Femur (tissue), 1 donor: ENCODE measurements around the gene KDM4F.

Source experiments
- DNase-seq: peaks from one replicate; pipeline ENCODE4 v3.0.0-alpha.2; 2017

KDM4F gene

DNA sequence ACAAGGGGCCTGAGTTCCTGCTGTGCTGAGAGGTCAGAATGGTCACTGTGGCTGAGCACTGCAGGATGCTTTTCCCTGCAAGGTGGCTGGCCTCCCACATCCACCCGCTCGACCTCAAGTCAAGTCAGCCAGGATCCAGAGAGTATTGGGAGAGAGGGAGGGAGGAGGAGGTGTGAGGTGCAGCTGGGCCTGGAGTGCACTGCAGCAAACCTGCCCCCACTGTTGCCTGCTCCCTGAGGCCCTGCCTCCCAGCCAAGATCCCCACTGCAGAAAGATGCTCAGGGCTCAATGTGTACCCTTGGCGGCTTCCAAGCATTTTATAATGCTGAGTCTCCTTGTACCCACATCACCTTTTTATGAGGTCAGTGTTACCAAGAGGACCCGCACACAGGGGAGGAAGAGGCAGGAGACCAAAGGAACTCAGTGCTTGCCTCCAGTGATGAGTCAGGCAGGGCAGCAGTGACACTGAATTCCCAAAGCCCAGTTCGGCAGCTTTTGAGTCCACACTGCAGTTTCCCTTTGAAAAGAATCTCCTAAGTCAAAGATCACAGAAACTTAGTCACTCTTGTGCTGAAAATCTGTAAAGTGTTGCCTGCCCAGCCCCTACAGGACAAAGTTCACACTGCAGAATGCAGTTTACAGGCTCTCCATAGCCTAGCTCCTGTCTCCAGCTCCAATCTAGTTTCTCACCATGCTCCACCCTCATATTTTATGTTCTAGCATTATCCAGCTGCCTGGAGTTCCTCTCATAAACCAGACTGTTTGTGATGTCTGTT lies 43.5 kb downstream of the KDM4F start:
- DNase-seq, result no peak

DNA sequence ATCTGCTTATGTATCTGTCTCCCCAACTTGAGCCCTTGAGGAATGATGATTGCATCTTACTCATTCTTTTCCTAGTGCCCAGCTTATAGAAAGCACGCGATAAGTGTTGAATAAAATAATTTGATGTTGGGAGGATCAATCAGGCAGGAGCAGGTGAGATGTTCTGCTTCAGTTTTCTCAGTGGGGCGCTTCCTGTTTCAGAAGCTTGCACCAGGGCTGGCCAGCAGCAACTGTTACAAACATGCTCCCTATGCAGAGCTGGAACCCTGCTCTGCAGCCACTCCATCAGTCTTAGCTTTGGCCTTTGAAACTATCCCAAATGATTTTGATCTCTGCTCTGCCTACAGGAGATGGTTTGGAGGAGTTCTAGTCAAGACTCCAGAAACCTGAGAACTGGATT lies 44.3 kb downstream of the KDM4F start:
- DNase-seq, result no peak

DNA sequence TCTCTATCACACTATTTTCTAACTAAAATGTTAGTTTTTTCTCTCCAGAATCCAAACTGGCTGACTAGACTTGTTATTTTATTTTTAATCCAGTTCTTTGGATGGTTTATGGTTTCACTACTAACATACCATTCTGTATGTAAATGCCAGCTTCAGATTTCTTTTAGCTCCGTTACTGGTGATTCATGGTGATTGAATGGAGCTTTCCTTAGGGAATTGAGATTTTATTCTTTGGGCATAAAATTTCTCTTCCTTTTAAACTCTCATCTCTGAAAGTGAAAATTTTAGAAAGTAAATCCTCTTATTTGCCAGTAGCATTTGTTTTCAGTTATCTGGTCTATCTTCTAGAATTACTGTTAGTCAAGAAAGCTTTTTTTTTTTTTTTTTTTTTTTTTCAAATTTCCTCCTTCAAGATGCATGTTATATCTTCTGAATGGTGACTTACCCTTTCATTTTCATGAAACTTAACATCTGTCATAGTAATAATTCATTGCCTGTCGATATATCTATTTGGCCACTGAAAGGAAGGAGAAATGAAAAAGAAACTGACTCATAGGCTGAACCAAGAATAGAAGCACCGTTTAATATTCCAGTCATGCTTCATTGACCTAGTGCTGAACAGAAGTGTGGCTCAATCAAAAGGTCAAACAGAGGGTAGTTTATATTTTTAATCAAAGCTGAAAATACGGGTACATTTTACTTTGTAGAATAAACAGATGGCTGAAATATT lies 46.8 kb downstream of the KDM4F start:
- no peak for DNase-seq

DNA sequence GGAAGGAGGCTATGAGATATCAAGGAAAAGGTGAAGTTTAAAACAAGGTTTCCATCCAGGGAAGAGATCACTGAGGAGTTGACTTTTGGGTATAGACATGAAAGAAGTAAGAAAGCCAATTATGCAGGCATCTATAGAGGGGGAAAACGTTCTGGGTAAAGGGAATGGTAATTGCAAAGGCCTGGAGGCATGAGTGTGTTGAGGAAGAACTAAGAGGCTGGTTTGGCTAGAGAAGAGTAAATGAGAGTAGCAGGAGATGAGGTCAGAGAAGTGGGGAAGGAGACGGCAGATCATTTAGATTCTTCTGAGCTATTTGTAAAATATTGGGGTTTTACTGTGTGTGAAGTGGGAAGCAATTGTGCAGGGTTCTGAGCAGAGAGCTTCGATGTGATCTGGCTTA lies 48.0 kb downstream of the KDM4F start:
- no peak for DNase-seq

DNA sequence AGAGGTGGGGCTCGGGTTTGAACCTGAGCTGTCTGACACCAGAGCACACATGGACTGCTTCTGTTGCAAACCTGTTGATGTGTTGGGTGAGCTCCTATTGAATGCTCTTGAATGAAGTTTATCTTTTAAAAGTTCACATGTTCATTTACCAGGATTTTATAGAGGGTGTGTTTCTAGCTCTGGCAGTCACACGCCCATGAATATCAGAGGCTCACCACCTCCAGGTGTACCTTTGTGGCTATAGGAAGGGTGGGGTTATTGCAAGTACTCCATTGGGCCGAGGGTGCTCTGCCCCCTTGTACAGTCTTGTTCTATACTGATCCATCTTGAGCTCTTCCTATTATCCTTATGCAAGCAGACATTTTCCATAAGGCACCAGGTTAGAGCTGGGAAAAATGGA lies 49.6 kb downstream of the KDM4F start:
- DNase-seq, result no peak

DNA sequence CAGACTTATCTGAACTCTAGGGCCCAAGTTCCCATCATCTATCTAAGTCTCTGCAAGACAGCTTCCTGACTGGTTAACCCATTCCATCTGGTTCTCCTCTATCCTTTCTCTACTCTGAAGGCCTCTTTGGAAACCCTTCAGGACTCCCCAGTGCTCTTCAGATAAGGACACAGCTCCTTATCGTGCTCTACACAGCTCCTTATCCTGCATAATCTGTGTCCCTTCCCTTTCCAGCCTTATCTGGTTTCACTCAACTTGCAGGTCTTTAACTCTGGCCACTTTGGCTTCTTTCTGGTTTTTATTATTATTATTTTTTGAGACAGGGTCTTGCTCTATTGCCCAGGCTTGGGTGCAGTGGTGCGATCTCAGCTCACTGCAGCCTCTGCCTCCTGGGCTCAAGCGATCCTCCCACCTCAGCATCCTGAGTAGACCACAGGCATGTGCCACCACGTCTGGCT lies 51.0 kb downstream of the KDM4F start:
- no peak for DNase-seq
